Measurements from ENCODE around the gene TESPA1.

Gene TESPA1

GRCh38 chr12:54981796-54982195, 2.8 kb downstream of the TESPA1 start:
- Histone ChIP-seq H3K36me3 (ENCODE audit: control insufficient read depth, insufficient read depth, low read length) (no peaks in the 10 kb centered on the region), H3K27me3 (ENCODE audit: control insufficient read depth, insufficient read depth, low read length) (no peaks in the 10 kb centered on the region), H3K4me1 (ENCODE audit: control insufficient read depth, insufficient read depth, low read length) (0 out of 2 replicates have a peak, but pooled peaks cover under 1% of the 10 kb centered on the region), H3K27ac (ENCODE audit: low read depth, low read length) (no peak overlapping the region), H3K9me3 (ENCODE audit: control insufficient read depth, insufficient read depth, low read length) (no peaks in the 10 kb centered on the region), H3K9ac (ENCODE audit: low read depth, low read length) (no peak overlapping the region), H3K4me3 (ENCODE audit: low read depth, low read length) (no peak overlapping the region)

GRCh38 chr12:54980341-54980740, 4.2 kb downstream of the TESPA1 start:
- Histone ChIP-seq H3K27ac (ENCODE audit: low read depth, low read length) (no peak overlapping the region), H3K36me3 (ENCODE audit: control insufficient read depth, insufficient read depth, low read length) (no peaks in the 10 kb centered on the region), H3K4me1 (ENCODE audit: control insufficient read depth, insufficient read depth, low read length) (0 out of 2 replicates have a peak, but pooled peaks cover 4% of the 10 kb centered on the region), H3K27me3 (ENCODE audit: control insufficient read depth, insufficient read depth, low read length) (no peaks in the 10 kb centered on the region), H3K4me3 (ENCODE audit: low read depth, low read length) (no peak overlapping the region), H3K9me3 (ENCODE audit: control insufficient read depth, insufficient read depth, low read length) (no peaks in the 10 kb centered on the region), H3K9ac (ENCODE audit: low read depth, low read length) (no peak overlapping the region)

GRCh38 chr12:54977857-54978256, 6.7 kb downstream of the TESPA1 start:
- 0 out of 2 replicates have a peak, but pooled peaks cover 4% of the 10 kb centered on the region for H3K4me1 ChIP-seq (ENCODE audit: control insufficient read depth, insufficient read depth, low read length)
- no peak overlapping the region for H3K9ac ChIP-seq (ENCODE audit: low read depth, low read length)
- H3K27me3 ChIP-seq (ENCODE audit: control insufficient read depth, insufficient read depth, low read length): no peaks in the 10 kb centered on the region
- no peaks in the 10 kb centered on the region for H3K9me3 ChIP-seq (ENCODE audit: control insufficient read depth, insufficient read depth, low read length)
- no peak overlapping the region for H3K4me3 ChIP-seq (ENCODE audit: low read depth, low read length)
- no peak overlapping the region for H3K27ac ChIP-seq (ENCODE audit: low read depth, low read length)
- no peaks in the 10 kb centered on the region for H3K36me3 ChIP-seq (ENCODE audit: control insufficient read depth, insufficient read depth, low read length)

GRCh38 chr12:54977155-54977554, 7.4 kb downstream of the TESPA1 start:
- no peak overlapping the region for H3K27ac ChIP-seq (ENCODE audit: low read depth, low read length)
- H3K4me1 ChIP-seq (ENCODE audit: control insufficient read depth, insufficient read depth, low read length): 0 out of 2 replicates have a peak, but pooled peaks cover 4% of the 10 kb centered on the region
- no peak overlapping the region for H3K9ac ChIP-seq (ENCODE audit: low read depth, low read length)
- H3K27me3 ChIP-seq (ENCODE audit: control insufficient read depth, insufficient read depth, low read length): no peaks in the 10 kb centered on the region
- H3K9me3 ChIP-seq (ENCODE audit: control insufficient read depth, insufficient read depth, low read length): no peaks in the 10 kb centered on the region
- H3K36me3 ChIP-seq (ENCODE audit: control insufficient read depth, insufficient read depth, low read length): no peaks in the 10 kb centered on the region
- H3K4me3 ChIP-seq (ENCODE audit: low read depth, low read length): no peak overlapping the region

GRCh38 chr12:54975875-54976274, 8.7 kb downstream of the TESPA1 start:
- H3K4me3 ChIP-seq (ENCODE audit: low read depth, low read length): no peak overlapping the region
- H3K4me1 ChIP-seq (ENCODE audit: control insufficient read depth, insufficient read depth, low read length): 0 out of 2 replicates have a peak, but pooled peaks cover 4% of the 10 kb centered on the region
- no peak overlapping the region for H3K9ac ChIP-seq (ENCODE audit: low read depth, low read length)
- no peak overlapping the region for H3K27ac ChIP-seq (ENCODE audit: low read depth, low read length)
- H3K27me3 ChIP-seq (ENCODE audit: control insufficient read depth, insufficient read depth, low read length): no peaks in the 10 kb centered on the region
- H3K9me3 ChIP-seq (ENCODE audit: control insufficient read depth, insufficient read depth, low read length): no peaks in the 10 kb centered on the region
- no peaks in the 10 kb centered on the region for H3K36me3 ChIP-seq (ENCODE audit: control insufficient read depth, insufficient read depth, low read length)

- Histone ChIP-seq H3K9ac (ENCODE audit: low read depth, low read length) (no peak overlapping the region), H3K4me1 (ENCODE audit: control insufficient read depth, insufficient read depth, low read length) (0 out of 2 replicates have a peak, but pooled peaks cover 4% of the 10 kb centered on the region), H3K9me3 (ENCODE audit: control insufficient read depth, insufficient read depth, low read length) (no peaks in the 10 kb centered on the region), H3K27me3 (ENCODE audit: control insufficient read depth, insufficient read depth, low read length) (no peaks in the 10 kb centered on the region), H3K36me3 (ENCODE audit: control insufficient read depth, insufficient read depth, low read length) (no peaks in the 10 kb centered on the region), H3K4me3 (ENCODE audit: low read depth, low read length) (no peak overlapping the region), H3K27ac (ENCODE audit: low read depth, low read length) (no peak overlapping the region)
Measured at GRCh38 chr12:54975272-54975671, 9.3 kb downstream of the TESPA1 start.

- Histone ChIP-seq H3K9me3 (ENCODE audit: control insufficient read depth, insufficient read depth, low read length) (no peaks in the 10 kb centered on the region), H3K9ac (ENCODE audit: low read depth, low read length) (no peak overlapping the region), H3K27ac (ENCODE audit: low read depth, low read length) (no peak overlapping the region), H3K36me3 (ENCODE audit: control insufficient read depth, insufficient read depth, low read length) (no peaks in the 10 kb centered on the region), H3K4me1 (ENCODE audit: control insufficient read depth, insufficient read depth, low read length) (0 out of 2 replicates have a peak, but pooled peaks cover 4% of the 10 kb centered on the region), H3K4me3 (ENCODE audit: low read depth, low read length) (no peak overlapping the region), H3K27me3 (ENCODE audit: control insufficient read depth, insufficient read depth, low read length) (no peaks in the 10 kb centered on the region)
Measured at GRCh38 chr12:54974279-54974678, 10.3 kb downstream of the TESPA1 start.

- H3K9ac ChIP-seq (ENCODE audit: low read depth, low read length): no peak overlapping the region
- no peaks in the 10 kb centered on the region for H3K27me3 ChIP-seq (ENCODE audit: control insufficient read depth, insufficient read depth, low read length)
- 0 out of 2 replicates have a peak, but pooled peaks cover 4% of the 10 kb centered on the region for H3K4me1 ChIP-seq (ENCODE audit: control insufficient read depth, insufficient read depth, low read length)
- H3K4me3 ChIP-seq (ENCODE audit: low read depth, low read length): no peak overlapping the region
- no peak overlapping the region for H3K27ac ChIP-seq (ENCODE audit: low read depth, low read length)
- H3K36me3 ChIP-seq (ENCODE audit: control insufficient read depth, insufficient read depth, low read length): no peaks in the 10 kb centered on the region
- H3K9me3 ChIP-seq (ENCODE audit: control insufficient read depth, insufficient read depth, low read length): no peaks in the 10 kb centered on the region
Measured at GRCh38 chr12:54973556-54973955, 11.0 kb downstream of the TESPA1 start.

- Histone ChIP-seq H3K27ac (ENCODE audit: low read depth, low read length) (no peak overlapping the region), H3K36me3 (ENCODE audit: control insufficient read depth, insufficient read depth, low read length) (no peaks in the 10 kb centered on the region), H3K4me3 (ENCODE audit: low read depth, low read length) (no peak overlapping the region), H3K27me3 (ENCODE audit: control insufficient read depth, insufficient read depth, low read length) (no peaks in the 10 kb centered on the region; the same call in 1 of the 2 replicates), H3K9ac (ENCODE audit: low read depth, low read length) (no peak overlapping the region), H3K4me1 (ENCODE audit: control insufficient read depth, insufficient read depth, low read length) (no peaks in the 10 kb centered on the region), H3K9me3 (ENCODE audit: control insufficient read depth, insufficient read depth, low read length) (no peaks in the 10 kb centered on the region)
Measured at GRCh38 chr12:54970741-54971140, 13.8 kb downstream of the TESPA1 start.

GRCh38 chr12:54968181-54968730, 16.3 kb downstream of the TESPA1 start:
- H3K4me3 ChIP-seq (ENCODE audit: low read depth, low read length): no peak overlapping the region
- H3K9me3 ChIP-seq (ENCODE audit: control insufficient read depth, insufficient read depth, low read length): no peaks in the 10 kb centered on the region
- H3K27me3 ChIP-seq (ENCODE audit: control insufficient read depth, insufficient read depth, low read length): no peaks in the 10 kb centered on the region; the same call in 1 of the 2 replicates
- no peak overlapping the region for H3K9ac ChIP-seq (ENCODE audit: low read depth, low read length)
- H3K4me1 ChIP-seq (ENCODE audit: control insufficient read depth, insufficient read depth, low read length): no peaks in the 10 kb centered on the region
- H3K27ac ChIP-seq (ENCODE audit: low read depth, low read length): no peak overlapping the region
- no peaks in the 10 kb centered on the region for H3K36me3 ChIP-seq (ENCODE audit: control insufficient read depth, insufficient read depth, low read length)

- Histone ChIP-seq H3K4me3 (ENCODE audit: low read depth, low read length) (no peak overlapping the region), H3K27ac (ENCODE audit: low read depth, low read length) (no peak overlapping the region), H3K9ac (ENCODE audit: low read depth, low read length) (no peak overlapping the region), H3K27me3 (ENCODE audit: control insufficient read depth, insufficient read depth, low read length) (no peaks in the 10 kb centered on the region; the same call in 1 of the 2 replicates), H3K36me3 (ENCODE audit: control insufficient read depth, insufficient read depth, low read length) (no peaks in the 10 kb centered on the region), H3K9me3 (ENCODE audit: control insufficient read depth, insufficient read depth, low read length) (no peaks in the 10 kb centered on the region), H3K4me1 (ENCODE audit: control insufficient read depth, insufficient read depth, low read length) (no peaks in the 10 kb centered on the region)
Measured at GRCh38 chr12:54967461-54967860, 17.1 kb downstream of the TESPA1 start.
